ENCODE results near the gene IFNGR2.
"Not testable (repeated sequence)": the region's sequence is repeated elsewhere in the genome, so short reads cannot be mapped to it uniquely, and the experiment has no call there.

The IFNGR2 gene

DNA sequence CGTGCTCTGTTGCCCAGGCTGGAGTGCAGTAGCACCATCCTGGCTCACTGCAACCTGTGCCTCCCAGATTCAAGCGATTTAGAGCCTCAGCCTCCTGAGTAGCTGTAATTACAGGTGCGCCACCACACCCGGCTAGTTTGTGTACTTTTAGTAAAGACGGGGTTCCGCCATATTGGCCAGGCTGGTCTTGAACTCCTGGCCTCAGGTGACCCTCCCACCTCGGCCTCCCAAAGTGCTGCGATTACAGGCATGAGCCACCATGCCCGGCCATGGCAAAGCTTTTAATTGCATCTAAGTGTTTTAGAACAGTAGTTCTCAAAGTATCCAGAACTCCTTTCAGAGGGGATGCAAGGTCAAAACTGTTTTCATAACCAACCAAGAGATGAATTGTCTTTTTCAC is 25.1 kb upstream of the IFNGR2 start:
- no peak for DNase-seq

DNA sequence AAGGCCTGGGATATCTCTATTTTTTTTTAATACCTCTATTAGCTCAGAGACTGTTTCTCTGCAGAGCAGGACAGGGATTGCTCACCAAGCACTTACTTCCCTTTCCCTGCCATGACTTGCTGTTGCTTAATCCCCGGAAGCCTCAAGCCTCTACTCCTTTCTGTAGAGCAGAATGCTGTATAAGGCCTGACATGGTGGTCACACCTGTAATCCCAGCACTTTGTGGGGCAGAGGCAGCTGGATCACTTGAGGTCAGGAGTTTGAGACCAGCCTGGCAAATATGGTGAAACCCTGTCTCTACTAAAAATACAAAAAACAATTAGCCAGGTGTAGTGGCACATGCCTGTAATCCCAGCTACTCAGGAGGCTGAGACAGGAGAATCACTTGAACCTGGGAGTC is 23.3 kb upstream of the IFNGR2 start:
- DNase-seq: not testable (repeated sequence)

DNA sequence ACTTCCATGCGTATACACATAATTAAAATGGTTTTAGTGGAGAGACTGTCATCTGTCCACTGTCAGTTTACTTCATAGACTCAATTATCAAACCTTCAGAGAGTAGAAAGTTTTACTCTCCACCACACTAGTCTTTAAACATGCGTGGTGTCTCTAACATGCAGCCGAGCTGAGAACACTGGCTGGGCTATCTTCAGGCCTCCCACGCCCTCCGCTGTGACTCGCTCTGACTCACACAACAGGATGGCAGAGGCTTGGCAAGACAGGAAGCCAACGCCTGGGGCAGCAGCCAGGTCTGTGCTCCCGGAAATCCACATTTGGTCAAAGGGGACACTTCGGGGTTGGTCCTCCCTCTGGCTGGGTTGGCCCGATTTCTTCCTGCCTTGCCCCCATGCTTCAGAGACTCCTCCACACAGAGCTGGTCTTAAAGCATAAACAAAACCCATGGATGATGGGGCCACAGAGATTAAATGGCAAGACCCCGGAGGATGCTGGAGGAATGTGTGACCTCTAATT is 22.7 kb upstream of the IFNGR2 start:
- DNase-seq: peak; percentile 89

DNA sequence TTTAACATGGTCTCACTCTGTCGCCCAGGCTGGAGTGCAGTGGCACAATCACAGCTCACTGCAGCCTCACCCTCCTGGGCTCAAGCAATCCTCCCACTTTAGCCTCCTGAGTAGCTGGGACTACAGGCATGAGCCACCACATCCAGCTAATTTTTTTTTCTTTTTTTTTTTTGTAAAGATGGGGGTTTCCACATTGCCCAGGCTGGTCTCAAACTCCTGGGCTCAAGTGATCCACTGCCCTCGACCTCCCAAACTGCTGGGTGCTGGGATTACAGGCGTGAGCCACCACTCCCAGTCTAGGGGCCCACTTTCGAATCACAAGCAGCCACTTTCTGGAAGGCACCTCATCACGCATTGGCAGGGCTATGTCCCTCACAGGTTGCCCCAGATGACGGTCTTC is 21.8 kb upstream of the IFNGR2 start:
- not testable (repeated sequence) for DNase-seq

DNA sequence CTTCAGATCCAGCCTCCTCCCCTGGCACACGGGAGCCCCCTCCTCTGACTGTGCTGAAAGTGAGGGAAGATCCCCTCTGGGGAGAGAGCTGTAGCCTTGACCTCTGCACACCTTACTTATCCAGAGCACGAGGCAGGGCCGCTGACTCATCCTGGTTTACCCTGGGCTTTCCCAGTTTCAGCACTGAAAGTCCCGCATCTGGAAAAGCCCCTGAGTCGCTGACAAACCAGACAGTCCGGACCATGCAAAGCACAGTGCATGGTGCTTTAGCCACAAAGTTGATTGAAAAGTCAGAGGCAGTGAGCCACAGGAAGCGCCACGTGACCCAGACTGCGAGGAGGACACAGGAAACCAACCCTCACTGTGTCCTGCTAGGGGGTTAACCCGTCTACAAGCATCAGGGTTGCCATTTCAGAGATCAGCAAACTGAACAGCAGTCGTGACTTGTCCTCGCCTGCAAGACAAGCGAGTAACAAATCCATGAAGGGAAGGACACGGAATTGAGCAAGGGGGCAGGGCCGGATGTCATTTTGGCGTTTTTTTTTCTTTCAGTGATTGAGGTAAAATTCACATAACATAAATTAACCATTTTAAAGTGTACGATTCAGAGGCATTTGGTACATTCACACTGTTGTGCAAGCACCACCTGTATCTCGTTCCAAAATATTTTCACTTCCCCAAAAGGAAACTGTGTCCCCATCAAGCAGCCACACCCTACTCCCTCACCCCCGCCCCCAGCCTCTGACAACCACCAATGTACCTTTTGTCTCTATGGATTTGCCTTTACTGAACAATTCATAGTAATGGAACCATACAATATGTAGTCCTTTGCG is 19.9 kb upstream of the IFNGR2 start:
- peak; percentile 80 for DNase-seq

DNA sequence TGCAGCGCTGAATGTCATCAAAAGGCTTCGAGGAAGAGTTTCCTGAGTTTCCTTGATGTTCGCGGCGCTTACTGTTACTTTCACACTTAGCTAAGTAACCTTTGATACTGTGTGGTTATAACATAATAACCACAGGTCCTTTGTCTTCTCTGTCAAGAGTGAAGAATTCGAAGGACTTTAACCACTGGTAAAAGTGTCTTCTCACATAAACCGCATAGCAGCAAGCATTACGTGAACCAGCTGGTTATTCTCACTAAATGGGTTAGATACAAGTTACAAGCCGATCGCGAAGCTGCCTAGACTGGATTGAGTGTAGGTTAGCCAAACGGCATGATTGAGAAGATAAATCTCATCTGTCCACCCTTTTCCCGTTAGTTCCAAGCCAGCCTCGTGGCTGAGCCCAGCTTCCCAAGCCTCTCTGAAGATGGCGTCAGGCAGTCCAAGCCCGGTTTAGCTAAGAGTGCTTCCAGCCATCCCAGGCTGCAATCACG is 18.3 kb upstream of the IFNGR2 start:
- peak; percentile 74 for DNase-seq

DNA sequence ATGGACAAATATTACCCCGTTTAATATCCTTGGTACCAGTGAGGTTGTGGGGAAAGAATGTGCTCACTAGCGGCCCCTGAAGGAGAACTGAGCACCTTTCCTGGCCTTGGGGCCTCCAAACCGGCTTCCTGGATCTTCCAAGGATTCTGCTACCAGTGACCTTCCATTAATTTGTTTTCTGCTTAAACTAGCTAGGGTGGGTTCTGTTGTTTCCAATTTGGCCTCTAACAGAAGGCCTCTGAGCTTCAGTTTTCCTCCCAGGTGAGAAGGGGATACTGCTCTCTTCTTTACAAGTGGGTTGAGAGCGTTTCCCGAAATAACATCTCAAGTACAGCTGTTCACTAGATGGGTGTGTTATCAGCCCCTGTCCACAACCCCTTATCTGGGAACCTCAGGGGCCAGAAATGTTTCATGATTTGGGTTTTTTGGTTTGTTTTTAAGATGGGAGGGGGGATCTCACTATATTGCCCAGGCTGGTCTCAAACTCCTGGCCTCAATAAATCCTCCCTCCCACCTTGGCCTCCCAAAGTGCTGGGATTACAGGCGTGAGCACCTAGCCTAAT is 16.9 kb upstream of the IFNGR2 start:
- no peak for DNase-seq

DNA sequence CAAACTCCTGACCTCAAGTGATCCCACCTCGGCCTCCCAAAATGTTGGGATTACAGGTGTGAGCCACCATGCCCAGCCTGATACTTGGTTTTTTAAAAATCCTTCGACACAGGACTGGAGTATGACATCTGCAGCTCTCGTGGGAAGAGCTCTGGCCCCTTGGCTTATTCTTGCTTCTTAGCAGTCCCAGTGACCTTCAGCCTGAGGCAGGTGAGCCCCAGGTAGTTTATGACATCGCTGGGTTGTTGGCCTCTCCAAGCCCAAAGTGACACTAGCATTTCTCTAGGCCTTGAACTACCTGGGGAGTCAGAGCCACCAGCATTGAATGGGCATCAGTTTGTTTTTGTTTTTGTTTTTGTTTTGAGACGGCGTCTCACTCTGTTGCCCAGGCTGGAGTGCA is 15.9 kb upstream of the IFNGR2 start:
- no peak for DNase-seq

DNA sequence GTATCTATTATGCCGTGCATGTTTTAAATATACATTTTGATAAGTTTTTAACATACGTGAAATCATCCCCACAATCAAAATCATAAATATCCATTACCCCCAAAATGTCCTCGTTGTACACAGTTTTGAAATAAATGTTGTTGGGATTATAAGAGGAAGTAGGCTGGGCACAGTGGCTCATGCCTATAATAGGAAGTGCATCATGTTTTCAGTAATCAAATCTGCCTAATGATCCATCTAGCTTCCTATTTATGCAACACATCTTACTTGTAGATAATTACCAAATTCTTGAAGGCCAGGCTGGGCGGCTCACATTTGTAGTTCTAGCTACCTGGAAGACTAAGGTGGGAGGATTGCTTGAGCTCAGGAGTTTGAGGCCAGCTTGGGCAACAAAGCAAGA is 15.0 kb upstream of the IFNGR2 start:
- no peak for DNase-seq

DNA sequence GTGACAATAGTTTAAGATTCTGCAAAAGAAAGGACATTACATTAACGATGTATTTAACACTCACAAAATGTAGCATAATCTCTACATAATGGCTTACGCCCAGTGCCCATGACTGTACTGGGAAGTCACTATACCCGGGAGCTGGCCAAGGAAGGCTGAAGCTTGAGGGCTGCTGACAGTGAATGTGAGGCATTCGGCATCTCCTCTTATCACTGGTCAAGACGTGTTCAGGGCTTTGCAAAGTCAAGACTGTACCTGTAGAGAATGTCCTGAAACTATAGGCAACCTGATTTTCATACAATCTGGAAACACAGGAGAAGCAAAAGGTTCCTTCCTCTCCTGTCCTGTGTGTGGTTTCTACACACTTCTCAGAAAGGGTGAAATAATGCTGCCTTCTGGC is 12.7 kb upstream of the IFNGR2 start:
- DNase-seq: no peak

DNA sequence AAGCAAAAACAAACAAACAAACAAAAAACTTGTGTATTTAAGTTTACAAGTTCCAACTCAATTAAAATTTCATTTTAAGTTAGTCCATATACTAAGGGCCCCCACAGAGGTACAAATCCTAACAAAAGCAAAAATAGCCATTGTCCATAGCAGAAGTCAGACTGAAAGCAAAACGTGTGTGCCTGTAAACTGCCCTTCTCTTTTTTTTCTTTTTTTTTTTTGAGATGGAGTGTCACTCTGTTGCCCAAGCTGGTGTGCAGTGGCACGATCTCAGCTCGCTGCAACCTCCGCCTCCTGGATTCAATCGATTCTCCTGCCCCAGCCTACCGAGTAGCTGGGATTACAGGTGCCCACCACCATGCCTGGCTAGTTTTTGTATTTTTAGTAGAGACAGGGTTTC is 11.6 kb upstream of the IFNGR2 start:
- DNase-seq: no peak

DNA sequence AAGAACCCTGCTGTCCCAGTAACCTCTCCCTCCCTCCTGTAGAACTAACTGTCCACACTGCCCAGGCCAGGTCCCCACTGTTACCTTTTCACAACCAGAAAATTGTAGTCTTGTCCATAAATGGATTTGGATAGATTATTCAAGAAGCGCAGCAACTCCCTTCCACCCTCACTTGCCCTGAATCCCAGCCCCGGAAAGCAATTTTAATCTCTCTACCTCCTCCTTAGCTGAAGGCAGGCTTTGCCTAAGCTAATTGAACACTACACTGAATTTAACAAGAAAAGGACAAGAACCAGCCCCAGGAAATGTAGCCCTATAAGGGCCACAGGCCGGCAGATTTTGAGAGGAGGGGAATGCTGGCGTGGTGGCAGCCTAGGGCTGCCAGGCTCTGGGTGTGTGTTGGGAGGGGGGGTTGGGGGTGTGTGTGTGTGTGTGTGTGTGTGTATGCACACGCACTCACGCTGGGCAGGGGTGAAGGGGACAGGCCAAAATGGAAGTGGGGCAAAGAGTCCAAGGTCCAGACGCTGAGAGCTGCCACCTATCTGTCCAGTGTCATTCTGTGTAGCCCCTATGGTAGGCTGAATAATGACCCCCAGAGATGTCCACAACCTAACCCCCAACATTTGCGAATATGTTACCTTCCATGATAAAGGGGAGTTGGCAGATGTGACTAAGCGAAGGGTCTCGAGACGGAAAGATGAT is 10.8 kb upstream of the IFNGR2 start:
- DNase-seq: no peak

DNA sequence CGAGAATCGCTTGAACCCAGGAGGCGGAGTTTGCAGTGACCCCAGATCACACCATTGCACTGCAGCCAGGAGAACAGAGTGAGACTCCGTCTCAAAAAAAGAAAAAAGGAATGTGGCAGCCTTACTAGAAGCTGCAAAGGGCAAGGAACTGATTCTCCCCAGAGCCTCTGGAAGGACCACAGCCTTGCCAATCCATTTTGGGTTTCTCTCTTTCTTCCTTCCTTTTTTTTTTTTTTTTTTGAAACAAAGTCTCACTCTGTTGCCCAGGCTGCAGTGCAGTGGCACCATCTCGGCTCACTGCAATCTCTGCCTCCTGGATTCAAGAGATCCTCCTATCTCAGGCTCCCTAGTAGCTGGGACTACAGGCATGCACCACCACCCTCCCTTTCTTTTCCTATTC is 9.9 kb upstream of the IFNGR2 start:
- DNase-seq: no peak

DNA sequence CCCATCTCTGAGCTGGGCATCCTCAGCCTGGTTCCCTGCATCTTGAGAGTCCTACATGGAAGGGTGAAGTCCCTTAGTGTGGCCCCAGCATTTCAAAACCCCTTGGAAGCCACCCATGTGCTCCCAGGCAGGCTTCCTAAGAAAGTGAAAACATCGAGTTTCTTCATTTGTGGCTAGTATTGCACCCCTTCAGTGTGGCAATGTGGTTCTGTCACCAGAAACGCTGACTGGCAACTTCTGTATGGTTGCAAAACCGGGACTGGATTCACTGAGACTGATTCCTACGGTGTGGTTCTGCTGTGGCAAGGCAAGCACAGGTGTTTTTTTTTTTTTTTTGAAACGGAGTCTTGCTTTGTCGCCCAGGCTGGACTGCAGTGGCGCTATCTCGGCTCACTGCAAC is 9.0 kb upstream of the IFNGR2 start:
- DNase-seq: no peak

DNA sequence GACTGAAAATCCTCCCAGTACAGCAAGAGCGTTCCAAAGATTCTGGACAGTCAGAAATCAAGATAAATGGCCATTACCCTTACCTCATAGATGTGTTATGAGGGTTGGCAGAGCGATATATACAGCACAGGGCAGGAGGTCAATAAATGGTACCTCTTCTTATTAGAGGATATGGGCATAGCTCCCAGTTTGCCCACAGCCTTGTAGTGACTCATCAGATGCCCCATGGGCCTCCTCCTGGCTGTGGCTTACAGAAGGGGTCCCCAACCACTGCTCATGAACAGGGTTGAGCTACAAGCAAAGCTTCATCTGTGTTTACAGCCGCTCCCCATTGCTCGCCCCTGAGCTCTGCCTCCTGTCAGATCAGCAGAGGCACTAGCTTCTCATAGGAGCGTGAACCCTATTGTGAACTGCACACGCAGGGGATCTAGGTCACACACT is 7.3 kb upstream of the IFNGR2 start:
- no peak for DNase-seq

DNA sequence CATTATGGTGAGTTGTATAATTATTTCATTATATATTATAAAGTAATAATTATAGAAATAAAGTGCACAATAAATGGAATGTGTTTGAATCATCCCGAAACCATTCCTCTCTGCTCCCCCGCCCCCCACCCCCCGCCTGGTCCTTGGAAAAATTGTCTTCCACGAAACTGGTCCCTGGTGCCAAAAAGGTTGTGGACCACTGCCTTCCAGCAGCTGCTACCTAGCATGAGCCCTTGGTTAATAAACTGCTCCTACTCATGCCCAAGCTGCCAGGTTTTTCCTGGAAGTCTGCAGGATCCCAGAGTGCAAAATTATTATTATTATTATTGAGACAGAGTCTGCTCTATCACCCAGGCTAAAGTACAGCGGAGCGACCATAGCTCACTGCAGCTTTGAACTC is 6.8 kb upstream of the IFNGR2 start:
- DNase-seq: no peak

DNA sequence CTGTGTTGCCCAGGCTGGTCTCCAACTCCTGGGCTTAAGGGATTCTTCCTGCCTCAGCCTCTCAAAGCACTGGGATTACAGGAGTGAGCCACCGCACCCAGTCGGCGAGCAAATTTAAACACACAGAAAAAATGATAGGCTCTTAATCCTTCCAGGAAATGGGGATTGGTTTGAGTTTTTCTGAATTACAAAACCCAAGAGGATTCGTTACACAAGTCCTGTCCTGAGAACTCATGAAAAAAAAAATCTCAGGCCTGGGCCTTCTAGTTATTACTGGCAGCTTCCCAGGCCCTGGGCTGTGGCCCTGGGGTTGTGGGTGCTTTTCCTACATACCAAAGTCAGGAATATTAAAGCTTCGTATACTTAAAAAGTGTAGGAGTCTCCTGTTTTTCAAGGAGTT is 6.3 kb upstream of the IFNGR2 start:
- DNase-seq: no peak

DNA sequence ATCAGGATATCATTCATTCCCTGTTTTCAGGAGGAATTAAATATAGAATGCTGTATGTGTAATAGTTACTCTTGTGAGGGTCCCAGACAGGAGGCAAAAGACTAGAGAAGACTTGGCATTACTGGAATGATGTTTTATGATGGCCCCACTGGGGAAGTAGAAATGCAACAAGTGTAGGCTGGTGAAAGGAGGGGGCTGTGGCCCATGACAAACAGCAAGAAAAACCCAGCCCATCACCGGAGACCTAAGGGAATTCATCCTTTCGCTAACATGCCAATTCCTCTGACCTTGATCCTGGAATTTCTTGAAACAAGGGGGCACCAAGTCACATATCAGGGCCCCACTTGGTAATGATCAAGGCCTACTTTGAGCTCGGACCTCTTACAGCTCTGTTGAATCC is 5.5 kb upstream of the IFNGR2 start:
- no peak for DNase-seq

DNA sequence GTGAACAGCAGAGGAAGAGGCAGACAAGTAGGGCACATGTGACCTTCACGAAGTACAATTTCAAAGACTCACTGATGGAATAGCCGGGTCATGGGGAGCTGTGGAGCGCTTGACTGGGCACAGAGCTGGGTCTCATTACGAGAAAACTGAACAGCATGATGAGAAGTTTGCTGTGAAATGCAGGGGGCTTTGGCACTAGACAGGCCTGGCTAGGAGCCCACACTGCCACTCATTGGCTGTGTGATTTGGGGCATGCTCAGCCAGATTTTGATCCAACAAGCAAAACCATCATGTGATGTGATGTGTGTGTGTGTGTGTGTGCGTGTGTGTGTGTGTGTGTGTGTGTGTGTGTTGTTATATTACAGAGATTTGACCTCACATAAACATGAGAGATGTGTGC is 4.9 kb upstream of the IFNGR2 start:
- DNase-seq: no peak

DNA sequence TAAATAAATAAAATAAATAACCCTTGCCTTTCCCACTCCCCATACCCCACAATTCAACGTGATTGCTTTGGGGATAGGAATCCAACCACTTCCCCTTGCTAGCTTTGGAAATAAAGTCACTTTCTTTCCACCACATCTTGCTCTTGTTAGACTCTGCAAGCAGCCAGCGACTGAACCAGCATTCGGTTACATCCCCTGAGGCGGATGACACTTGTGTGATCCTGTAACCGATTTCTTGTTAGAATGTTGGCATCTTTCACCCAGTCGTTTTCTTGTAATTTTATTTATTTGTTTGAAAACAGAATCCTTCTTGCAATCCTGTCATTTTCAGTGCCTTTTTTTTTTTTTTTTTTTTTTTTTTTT is 1.6 kb upstream of the IFNGR2 start:
- no peak for DNase-seq

DNA sequence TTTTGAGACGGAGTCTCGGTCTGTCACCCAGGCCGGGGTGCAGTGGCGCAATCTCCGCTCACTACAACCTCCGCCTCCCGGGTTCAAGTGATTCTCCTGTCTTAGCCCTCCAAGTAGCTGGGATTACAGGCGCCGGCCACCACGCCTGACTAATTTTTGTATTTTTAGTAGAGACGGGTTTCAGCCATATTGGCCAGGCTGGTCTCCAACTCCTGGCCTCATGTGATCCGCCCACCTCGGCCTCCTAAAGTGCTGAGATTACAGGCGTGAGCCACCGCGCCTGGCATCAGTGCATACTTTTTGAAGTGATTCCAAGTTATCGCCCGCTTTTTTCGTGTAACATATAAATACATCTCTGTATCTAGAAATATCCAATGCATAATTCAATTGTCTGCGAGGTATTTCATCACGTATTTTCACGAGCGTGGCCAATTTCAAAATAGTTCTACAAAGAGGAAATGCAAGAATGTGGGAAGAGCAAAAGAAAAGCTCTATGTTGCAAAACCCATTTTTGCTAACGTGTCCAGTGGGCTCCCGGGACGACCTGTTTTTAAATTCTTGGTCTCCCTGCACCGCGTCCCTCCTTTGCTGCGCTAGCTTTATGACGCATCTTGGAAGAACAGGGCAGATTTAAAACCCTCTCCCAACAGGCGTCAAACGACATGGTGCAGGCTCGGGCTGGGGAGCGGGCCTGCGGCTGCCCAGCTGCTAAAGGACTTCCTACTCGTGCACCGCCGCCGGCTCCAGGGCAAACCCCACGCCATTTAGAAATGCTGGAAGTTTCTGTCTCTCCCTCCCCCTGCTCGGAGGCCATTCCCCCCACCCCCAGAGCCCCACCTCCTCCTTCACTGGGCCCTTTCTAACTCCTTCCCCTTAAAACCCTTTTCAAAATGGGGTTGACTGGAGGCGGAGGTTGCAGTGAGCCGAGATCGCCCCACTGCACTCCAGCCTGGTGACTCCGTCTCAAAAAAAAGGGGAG is 923 bp upstream of the IFNGR2 start:
- DNase-seq: peak; percentile 29

DNA sequence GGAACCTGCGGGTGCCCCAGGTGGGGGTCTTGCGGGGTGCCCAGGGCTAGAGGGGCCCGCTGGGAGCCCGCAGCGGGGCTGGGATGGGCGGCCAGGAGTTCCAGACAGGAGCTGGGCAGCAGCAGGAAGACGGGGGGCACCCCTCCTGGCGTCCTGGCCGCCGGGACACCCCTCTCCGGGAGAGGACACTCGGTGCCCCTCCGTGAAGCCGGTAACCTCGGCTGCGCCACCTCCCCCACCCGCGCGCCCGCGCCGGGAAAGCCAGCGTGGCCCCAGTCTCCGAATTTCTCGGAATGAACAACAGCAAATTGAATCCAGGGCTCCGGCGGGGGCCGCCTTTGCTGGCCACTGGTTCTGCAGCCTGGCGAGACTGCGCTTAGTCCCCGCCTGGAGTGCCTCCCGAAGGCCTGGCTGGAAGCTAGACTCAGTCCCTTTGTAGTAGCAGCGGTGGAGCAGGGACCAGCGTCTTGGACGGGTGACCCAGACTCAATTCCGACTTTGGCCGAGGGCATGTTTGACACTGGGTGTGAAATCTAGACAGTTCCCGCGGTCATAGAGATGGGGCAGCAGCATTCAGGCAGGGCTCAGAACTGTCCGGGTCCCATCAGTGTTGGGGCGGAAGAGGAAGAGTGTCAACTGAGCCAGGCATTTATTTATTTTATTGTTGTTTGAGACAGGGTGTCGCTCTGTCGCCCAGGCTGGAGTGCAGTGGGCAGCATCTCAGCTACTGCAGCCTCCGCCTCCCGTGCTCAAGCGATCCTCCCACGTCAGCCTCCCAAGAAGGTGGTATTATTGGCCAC is 773 bp downstream of the IFNGR2 start:
- peak; percentile 22 for DNase-seq

Data from CD4-positive, alpha-beta T cell treated with Interleukin-12 subunit alpha and Interleukin-12 subunit beta, for 1 hour (primary cell).